Measurements from ENCODE around the gene STAT3.
A peak's percentile ranks its signal among the peaks of the same experiment; 100 is the strongest.
"Not testable (repeated sequence)": the region's sequence is repeated elsewhere in the genome, so short reads cannot be mapped to it uniquely, and the experiment has no call there.

The STAT3 gene

GRCh38 chr17:42329025-42329976 is 58.9 kb downstream of the STAT3 start:
- in situ Hi-C loops (cut with MboI; ENCODE audit: low pct_unique_long_range_greater_than_20kb, low sequenced_read_pairs): no loop called here
- DNase-seq: no peak

DNA sequence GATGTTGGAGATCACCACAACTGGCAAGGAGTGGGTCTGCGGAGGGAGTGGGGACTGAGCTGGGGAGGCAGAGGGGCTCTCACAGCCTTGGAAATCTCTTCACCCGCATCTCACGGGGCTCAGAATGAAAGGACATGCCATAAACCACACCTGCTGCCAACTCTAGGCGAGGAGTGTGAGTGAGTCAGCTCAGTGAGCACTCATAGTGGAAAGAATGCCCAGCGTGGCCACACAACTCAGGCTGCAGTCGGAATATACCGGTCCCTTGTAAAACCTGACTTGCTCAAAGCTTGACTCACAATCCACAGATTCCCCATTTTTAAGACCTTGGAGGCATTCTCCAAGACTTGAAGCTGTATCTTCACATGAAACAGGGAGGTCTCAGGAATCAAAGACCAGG is 63.2 kb downstream of the STAT3 start:
- in situ Hi-C loops (cut with MboI; ENCODE audit: low pct_unique_long_range_greater_than_20kb, low sequenced_read_pairs): no loop called here
- DNase-seq: no peak

- no peak for DNase-seq
- in situ Hi-C loops (cut with MboI; ENCODE audit: low pct_unique_long_range_greater_than_20kb, low sequenced_read_pairs): loop anchor here (25.0 kb wide), 1 partner anchor 189 kb away; no protein-coding TSS in a partner anchor
Observed at GRCh38 chr17:42323268-42323773, 64.9 kb downstream of the STAT3 start.

- in situ Hi-C loops (cut with MboI; ENCODE audit: low pct_unique_long_range_greater_than_20kb, low sequenced_read_pairs): loop anchor here (25.0 kb wide), 1 partner anchor 190 kb away; no protein-coding TSS in a partner anchor
Observed at GRCh38 chr17:42322382-42323267, 65.6 kb downstream of the STAT3 start.

DNA sequence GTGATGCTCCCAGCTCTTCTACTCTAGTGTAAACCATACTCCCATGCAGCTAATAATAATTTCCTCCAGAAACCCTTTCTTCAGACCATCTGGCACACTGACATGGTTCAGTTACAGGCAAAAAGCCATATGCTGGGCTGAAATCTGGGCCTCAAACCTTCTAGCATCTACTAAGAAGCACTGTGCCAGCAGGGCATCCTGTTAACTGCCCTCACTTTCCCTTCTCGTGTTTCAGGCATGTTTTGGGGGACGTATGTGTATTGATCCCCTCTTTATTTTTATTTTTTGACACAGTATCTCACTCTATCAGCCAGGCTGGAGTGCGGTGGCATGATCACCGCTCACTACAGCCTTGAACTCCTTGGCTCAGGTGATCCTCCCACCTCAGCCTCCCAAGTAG is 66.7 kb downstream of the STAT3 start:
- in situ Hi-C loops (cut with MboI; ENCODE audit: low pct_unique_long_range_greater_than_20kb, low sequenced_read_pairs): loop anchor here (25.0 kb wide), 1 partner anchor 191 kb away; no protein-coding TSS in a partner anchor
- DNase-seq: no peak

More at GRCh38 chr17:42322382-42323267, 65.6 kb downstream of the STAT3 start:
- peak; percentile 96 for DNase-seq

- DNase-seq: not testable (repeated sequence)
- in situ Hi-C loops (cut with MboI; ENCODE audit: low pct_unique_long_range_greater_than_20kb, low sequenced_read_pairs): loop anchor here (10.0 to 25.0 kb wide), 2 partner anchors 87 to 194 kb away; no protein-coding TSS in a partner anchor
Observed at GRCh38 chr17:42317967-42318366, 70.3 kb downstream of the STAT3 start.

GRCh38 chr17:42317266-42317845 is 70.9 kb downstream of the STAT3 start:
- in situ Hi-C loops (cut with MboI; ENCODE audit: low pct_unique_long_range_greater_than_20kb, low sequenced_read_pairs): loop anchor here (10.0 to 25.0 kb wide), 2 partner anchors 87 to 195 kb away; no protein-coding TSS in a partner anchor
- no peak for DNase-seq

DNA sequence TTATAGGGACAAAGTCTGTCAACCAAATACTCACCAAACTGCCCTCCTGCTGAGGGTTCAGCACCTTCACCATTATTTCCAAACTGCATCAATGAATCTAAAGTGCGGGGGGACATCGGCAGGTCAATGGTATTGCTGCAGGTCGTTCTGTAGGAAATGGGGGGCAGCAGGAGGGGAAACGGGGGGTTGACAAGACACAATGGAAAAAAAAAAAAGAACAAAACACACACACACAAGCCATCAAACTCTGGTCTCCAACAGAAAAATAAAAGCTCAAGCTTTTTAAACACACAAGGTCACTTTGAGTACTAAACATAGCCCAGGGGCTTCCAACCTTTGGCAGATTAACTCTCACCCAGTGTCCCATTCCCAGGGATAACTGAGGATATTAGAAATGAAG is 71.5 kb downstream of the STAT3 start:
- no peak for DNase-seq
- in situ Hi-C loops (cut with MboI; ENCODE audit: low pct_unique_long_range_greater_than_20kb, low sequenced_read_pairs): loop anchor here (10.0 to 25.0 kb wide), 2 partner anchors 88 to 196 kb away; no protein-coding TSS in a partner anchor

- DNase-seq: peak; percentile 63
- in situ Hi-C loops (cut with MboI; ENCODE audit: low pct_unique_long_range_greater_than_20kb, low sequenced_read_pairs): loop anchor here (10.0 to 25.0 kb wide), 2 partner anchors 89 to 197 kb away; no protein-coding TSS in a partner anchor
Observed at GRCh38 chr17:42315402-42316156, 72.7 kb downstream of the STAT3 start.

DNA sequence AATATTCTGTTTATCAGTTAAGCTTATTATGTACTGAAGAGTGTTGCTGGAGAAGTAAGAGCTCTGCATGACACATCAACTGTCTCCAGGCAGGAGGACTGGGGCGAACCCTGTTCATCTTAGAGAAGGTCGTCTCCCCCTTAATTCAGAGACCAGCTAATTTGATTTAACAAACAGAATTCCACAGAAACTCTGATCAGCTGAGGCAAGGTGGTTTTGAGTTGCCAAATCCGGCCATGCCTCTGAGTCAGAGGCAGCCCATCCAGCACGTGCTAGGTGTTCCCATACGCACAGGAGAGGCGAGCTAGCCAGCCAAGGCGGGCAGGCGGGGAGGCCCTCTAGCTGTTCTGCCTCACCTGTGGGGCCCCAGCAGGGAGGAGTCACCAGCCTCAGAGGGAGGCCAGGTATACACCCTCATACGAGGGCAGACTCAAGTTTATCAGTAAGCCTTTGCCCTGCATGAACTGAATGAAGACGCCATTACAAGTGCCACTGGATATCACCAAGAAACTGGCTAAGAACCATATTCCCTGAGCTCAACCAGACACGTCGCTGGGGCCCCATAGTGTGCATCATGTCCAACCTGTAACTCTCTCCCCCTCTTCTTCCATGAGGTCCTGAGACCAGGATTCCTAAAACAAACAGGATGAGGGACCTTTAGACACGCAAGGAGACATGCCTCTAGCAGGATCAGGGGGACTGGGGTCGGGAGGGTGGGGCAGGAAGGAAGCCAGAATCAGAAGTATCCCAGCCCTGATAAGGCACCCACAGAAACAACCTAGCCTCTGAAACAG is 74.3 kb downstream of the STAT3 start:
- no peak for DNase-seq

DNA sequence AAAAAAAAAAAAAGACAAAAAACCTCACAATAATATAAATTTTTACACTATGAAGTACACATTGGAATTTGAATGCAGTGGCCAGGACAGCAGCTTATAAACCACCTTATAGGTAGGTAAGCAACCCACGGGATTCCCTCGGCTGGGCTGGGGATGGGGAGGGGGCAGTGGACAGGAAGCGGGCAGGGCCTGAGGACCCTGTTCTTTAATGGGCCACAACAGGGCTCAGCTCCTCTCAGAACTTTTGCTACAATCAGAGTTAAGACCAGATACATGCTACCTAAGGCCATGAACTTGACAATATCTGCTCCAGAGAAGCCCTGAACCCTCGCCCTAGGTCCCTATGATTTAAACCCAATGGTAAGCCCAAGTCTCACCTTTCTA is 74.9 kb downstream of the STAT3 start:
- in situ Hi-C loops (cut with MboI; ENCODE audit: low pct_unique_long_range_greater_than_20kb, low sequenced_read_pairs): loop anchor here (10.0 to 25.0 kb wide), 2 partner anchors 91 to 199 kb away; no protein-coding TSS in a partner anchor
- DNase-seq: no peak

More for the DNA sequence above, 74.3 kb downstream of the STAT3 start:
- in situ Hi-C loops (cut with MboI; ENCODE audit: low pct_unique_long_range_greater_than_20kb, low sequenced_read_pairs): loop anchor here (10.0 to 25.0 kb wide), 2 partner anchors 91 to 198 kb away; no protein-coding TSS in a partner anchor

DNA sequence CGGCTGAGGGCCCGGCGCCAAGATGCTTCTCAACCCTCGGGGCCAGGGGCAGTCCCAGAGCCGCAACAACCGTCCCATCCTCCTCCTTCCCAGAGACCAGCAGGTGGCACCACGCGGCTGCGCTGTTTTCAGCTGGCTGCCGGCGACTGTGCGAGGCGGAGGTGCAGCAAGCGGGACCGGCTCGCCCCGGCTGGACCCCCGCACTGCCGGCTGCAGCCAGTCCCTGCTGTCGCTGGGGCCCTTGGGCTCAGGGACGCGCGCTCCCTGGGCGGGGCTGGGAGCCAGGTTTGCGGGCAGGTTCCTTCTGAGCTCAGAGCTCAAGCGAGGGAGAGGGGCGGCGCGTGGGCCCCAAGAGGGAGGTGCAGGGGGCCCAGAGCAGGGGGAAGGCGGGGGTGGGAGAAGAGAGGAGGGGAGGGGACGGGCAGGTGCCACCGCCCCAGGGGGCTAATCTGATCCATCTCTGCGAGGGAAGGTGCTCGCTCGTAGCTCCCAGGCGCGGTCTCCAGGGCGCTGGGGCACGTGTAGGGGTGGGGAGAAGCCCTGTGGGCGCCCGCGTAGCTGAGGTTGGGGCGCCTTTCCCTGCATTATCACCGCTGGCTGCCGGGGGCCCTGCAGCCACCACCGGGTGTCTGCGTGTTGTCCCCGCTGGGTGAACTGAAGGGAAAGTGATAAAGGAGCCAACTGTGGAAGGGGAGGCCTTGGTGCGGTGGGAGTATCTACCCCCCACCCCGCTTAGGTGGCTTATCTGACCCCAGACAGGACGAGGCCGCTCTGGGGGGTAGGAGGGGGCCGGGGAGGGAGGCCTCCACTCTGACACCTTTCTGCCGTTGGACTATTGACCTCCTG is 75.7 kb downstream of the STAT3 start:
- peak; percentile 91 for DNase-seq
- in situ Hi-C loops (cut with MboI; ENCODE audit: low pct_unique_long_range_greater_than_20kb, low sequenced_read_pairs): loop anchor here (10.0 to 25.0 kb wide), 2 partner anchors 92 to 200 kb away; no protein-coding TSS in a partner anchor

DNA sequence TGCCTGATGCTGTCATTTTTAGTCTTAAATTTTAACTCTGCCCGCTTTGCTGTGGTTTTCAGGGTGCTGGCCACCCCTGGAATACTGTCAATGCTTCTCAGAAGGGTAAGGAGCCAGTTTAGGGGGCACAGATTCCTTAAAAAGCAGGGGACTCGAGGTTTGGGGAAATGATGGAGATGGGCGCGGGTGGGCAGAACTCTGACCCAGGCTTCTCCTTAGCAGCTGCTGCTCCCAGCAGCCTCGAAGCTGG is 76.3 kb downstream of the STAT3 start:
- no peak for DNase-seq
- in situ Hi-C loops (cut with MboI; ENCODE audit: low pct_unique_long_range_greater_than_20kb, low sequenced_read_pairs): loop anchor here (10.0 to 25.0 kb wide), 2 partner anchors 93 to 200 kb away; no protein-coding TSS in a partner anchor

GRCh38 chr17:42311240-42312034 is 76.8 kb downstream of the STAT3 start:
- DNase-seq: peak; percentile 88
- in situ Hi-C loops (cut with MboI; ENCODE audit: low pct_unique_long_range_greater_than_20kb, low sequenced_read_pairs): loop anchor here (10.0 to 25.0 kb wide), 2 partner anchors 93 to 201 kb away; no protein-coding TSS in a partner anchor

GRCh38 chr17:42310787-42311215 is 77.4 kb downstream of the STAT3 start:
- no peak for DNase-seq
- in situ Hi-C loops (cut with MboI; ENCODE audit: low pct_unique_long_range_greater_than_20kb, low sequenced_read_pairs): loop anchor here (10.0 to 25.0 kb wide), 2 partner anchors 94 to 202 kb away; no protein-coding TSS in a partner anchor

Measured in KBM-7 (cell line).